Sigmoid colon (tissue), 7 donors: ENCODE measurements around the gene NT5DC3. TPM values are rescaled to one million over a fixed set of nuclear protein-coding genes. Genes with fewer than 3 reads are reported as not detected.

Source experiments
- DNase-seq: peaks from one replicate; pipeline ENCODE4 v3.0.0-alpha.2; 2019
- H3K27ac ChIP-seq, 4 donors: fragments of 200-600 bp; sonication (generic); one replicate each; pipeline ENCODE4 v1.5.1; 2016 to 2019; ENCODE audit warnings: mild to moderate bottlenecking in 1 of 4
- H3K27me3 ChIP-seq, 3 donors: fragments of 200-600 bp; sonication (generic); one replicate each; pipeline ENCODE4 v1.5.1; 2019; ENCODE audit warnings: mild to moderate bottlenecking in 1 of 3
- H3K36me3 ChIP-seq, 4 donors: fragments of 200-600 bp; sonication (generic); one replicate each; pipeline ENCODE4 v1.5.1; 2016 to 2019
- H3K4me1 ChIP-seq, 4 donors: fragments of 200-600 bp; sonication (generic); one replicate each; pipeline ENCODE4 v1.5.1; 2017 to 2019
- H3K4me3 ChIP-seq, 4 donors: fragments of 200-600 bp; sonication (generic); one replicate each; pipeline ENCODE4 v1.5.1; 2017 to 2019; ENCODE audit warnings: mild to moderate bottlenecking in 2 of 4, moderate library complexity in 1 of 4
- H3K9me3 ChIP-seq, 4 donors: fragments of 200-600 bp in 3 of 4; sonication (generic) in 3 of 4; one replicate each; pipeline versions ENCODE4 v1.5.1 to v1.6.1; 2013 to 2019
- CTCF ChIP-seq, 4 experiments: fragments of 450-650 bp in 3 of 4; fragments of 200-600 bp in 1 of 4; IDR thresholded peaks; one replicate each; pipeline ENCODE4 v1.5.1; 2016 to 2019; ENCODE audit warnings: antibody characterized with exemption in 4 of 4, mild to moderate bottlenecking in 3 of 4, moderate library complexity in 2 of 4
- EP300 ChIP-seq, 4 donors: sonication (generic); formaldehyde crosslinking; IDR thresholded peaks; one replicate each; pipeline ENCODE4 v1.6.1; 2017; ENCODE audit warnings: antibody characterized with exemption in 4 of 4
- POLR2A ChIP-seq, 2 donors: fragments of 450-650 bp; IDR thresholded peaks; one replicate each; pipeline ENCODE4 v1.6.1; 2016; ENCODE audit warnings: antibody characterized with exemption in 2 of 2, mild to moderate bottlenecking in 2 of 2, moderate library complexity in 2 of 2
- POLR2AphosphoS5 ChIP-seq, 4 donors: sonication (generic); formaldehyde crosslinking; IDR thresholded peaks; one replicate each; pipeline ENCODE4 v1.6.1; 2017; ENCODE audit warnings: antibody characterized with exemption in 4 of 4
- WGBS, 2 donors: extraction: QIAGEN DNeasy Blood & Tissue Kit; methylation state at CpG; one replicate each; pipeline ENCODE4 v1.1.7; 2013; 5-methylcytosine and 5-hydroxymethylcytosine counted together
- intact Hi-C: fragments of 100-400 bp; cut with DNase I; formaldehyde crosslinking; loops from one replicate; pipeline ENCODE4 v1.15.1; 2023
- polyA plus RNA-seq, 3 donors: library from polyadenylated mRNA; stranded (reverse); fragments of 200-250 nt; gene quantifications; one replicate each; pipeline ENCODE4 v1.2.3, GENCODE V29; 2013
- total RNA-seq, 4 donors: library from RNA; depleted of rRNA; stranded (reverse); fragments of >200 nt; gene quantifications; one replicate each; pipeline ENCODE4 v1.1.0, GENCODE V29; 2016
- donor health status: healthy with polysubstance abuse.
- donor health status: Bipolar disorder and iron deficiency.
- donor health status: healthy.

NT5DC3 gene
- total and polyA plus RNA-seq, 7 donors = 0.23 to 346 (median 179) TPM

GRCh38 chr12:103808239-103808880 lies 32.7 kb downstream of the NT5DC3 start:
- DNase-seq = peak; percentile 47
- H3K27ac ChIP-seq = peak overlapping the region in 3 of 4 donors; percentile 49 to 99 (median 75)
- H3K4me3 ChIP-seq = no peak overlapping the region
- intact Hi-C loops = no loop called here
- WGBS, 2 donors = 95 to 96% methylated on average over 6 of the region's 6 CpGs
- no peaks in the 10 kb centered on the region for H3K27me3 ChIP-seq
- peaks cover 30 to 99% (median 52%) of the 10 kb centered on the region in 4 donors for H3K36me3 ChIP-seq
- H3K9me3 ChIP-seq = no peaks in the 10 kb centered on the region
- TF ChIP-seq EP300 (IDR thresholded peaks at IDR 0.05) = no peak
- TF ChIP-seq POLR2A (IDR thresholded peaks at IDR 0.05) = no peak
- no peak for TF ChIP-seq CTCF (IDR thresholded peaks at IDR 0.05)
- peak in 2 of 4 donors; percentile 19 to 23 for TF ChIP-seq POLR2AphosphoS5 (IDR thresholded peaks at IDR 0.05)
- H3K4me1 ChIP-seq = peaks cover 0 to 100% (median 99%) of the 10 kb centered on the region in 4 donors

- 92 to 95% methylated on average over 9 of the region's 9 CpGs for WGBS, 2 donors
- intact Hi-C loops = no loop called here
These were observed 33.3 kb downstream of the NT5DC3 start for GRCh38 chr12:103807561-103808238.

GRCh38 chr12:103806803-103807202 lies 34.2 kb downstream of the NT5DC3 start:
- no peaks in the 10 kb centered on the region for H3K9me3 ChIP-seq
- H3K36me3 ChIP-seq = peaks cover 18 to 99% (median 48%) of the 10 kb centered on the region in 4 donors
- no peak for TF ChIP-seq POLR2A (IDR thresholded peaks at IDR 0.05)
- peak in 2 of 4 donors; percentile 54 to 60 for TF ChIP-seq POLR2AphosphoS5 (IDR thresholded peaks at IDR 0.05)
- no peak for TF ChIP-seq CTCF (IDR thresholded peaks at IDR 0.05)
- TF ChIP-seq EP300 (IDR thresholded peaks at IDR 0.05) = no peak
- H3K27me3 ChIP-seq = no peaks in the 10 kb centered on the region
- WGBS, 2 donors = 91 to 93% methylated on average over 4 of the region's 4 CpGs
- DNase-seq = peak; percentile 61
- H3K4me1 ChIP-seq = peaks cover 0 to 100% (median 100%) of the 10 kb centered on the region in 4 donors
- intact Hi-C loops = no loop called here
- peak overlapping the region; percentile 27 to 99 (median 62) for H3K27ac ChIP-seq
- no peak overlapping the region for H3K4me3 ChIP-seq

More at GRCh38 chr12:103807561-103808238, 33.3 kb downstream of the NT5DC3 start:
- Histone ChIP-seq H3K4me3 (no peak overlapping the region), H3K9me3 (no peaks in the 10 kb centered on the region), H3K4me1 (peaks cover 0 to 100% (median 99%) of the 10 kb centered on the region in 4 donors), H3K36me3 (peaks cover 23 to 99% (median 50%) of the 10 kb centered on the region in 4 donors), H3K27me3 (no peaks in the 10 kb centered on the region), H3K27ac (peak overlapping the region; percentile 27 to 99 (median 62))
- DNase-seq = peak; percentile 34
- TF ChIP-seq POLR2AphosphoS5 (IDR thresholded peaks at IDR 0.05) = peak in 2 of 4 donors; percentile 17 to 29
- TF ChIP-seq EP300 (IDR thresholded peaks at IDR 0.05) = no peak

GRCh38 chr12:103805655-103806360 lies 35.2 kb downstream of the NT5DC3 start:
- H3K4me1 ChIP-seq = peaks cover 0 to 100% (median 100%) of the 10 kb centered on the region in 4 donors
- no peaks in the 10 kb centered on the region for H3K27me3 ChIP-seq
- intact Hi-C loops = no loop called here
- no peak for TF ChIP-seq POLR2A (IDR thresholded peaks at IDR 0.05)
- no peak for TF ChIP-seq EP300 (IDR thresholded peaks at IDR 0.05)
- TF ChIP-seq CTCF (IDR thresholded peaks at IDR 0.05) = no peak
- TF ChIP-seq POLR2AphosphoS5 (IDR thresholded peaks at IDR 0.05) = peak in 1 of 4 donors; percentile 61
- DNase-seq = peak; percentile 45
- H3K9me3 ChIP-seq = no peaks in the 10 kb centered on the region
- H3K36me3 ChIP-seq = peaks cover 8 to 99% (median 40%) of the 10 kb centered on the region in 4 donors
- peak overlapping the region; percentile 57 to 99 (median 70) for H3K27ac ChIP-seq
- H3K4me3 ChIP-seq = no peak overlapping the region
- WGBS, 2 donors = 92 to 93% methylated on average over 5 of the region's 5 CpGs
